H1 (cell line): ENCODE data around the gene CLCC1.

Source experiments
- POLR2A ChIP-seq, 2 experiments: IDR thresholded peaks; 1 replicate in 1 of 2; 2 replicates in 1 of 2; pipeline ENCODE4 v1.6.1; 2011; ENCODE audit warnings: low read depth in 2 of 2, low read length in 2 of 2, mild to moderate bottlenecking in 2 of 2; ENCODE audit errors: control extremely low read depth in 1 of 2
- SIN3A ChIP-seq, 2 experiments: IDR thresholded peaks in 1 of 2; conservative IDR thresholded peaks in 1 of 2; 2 replicates each; pipeline ENCODE4 v1.6.1; 2011 to 2012; ENCODE audit warnings: low read length in 2 of 2, improper control_type of control experiment in 1 of 2, low read depth in 1 of 2, mild to moderate bottlenecking in 1 of 2
- TAF1 ChIP-seq: IDR thresholded peaks from 2 replicates; pipeline ENCODE4 v1.6.1; 2011; ENCODE audit warnings: mild to moderate bottlenecking, low read depth, low read length
- TF ChIP-seq, protein P1 (sequence below): IDR thresholded peaks from 2 replicates; pipeline ENCODE4 v1.6.1; 2012; ENCODE audit warnings: inconsistent platforms

DNA sequence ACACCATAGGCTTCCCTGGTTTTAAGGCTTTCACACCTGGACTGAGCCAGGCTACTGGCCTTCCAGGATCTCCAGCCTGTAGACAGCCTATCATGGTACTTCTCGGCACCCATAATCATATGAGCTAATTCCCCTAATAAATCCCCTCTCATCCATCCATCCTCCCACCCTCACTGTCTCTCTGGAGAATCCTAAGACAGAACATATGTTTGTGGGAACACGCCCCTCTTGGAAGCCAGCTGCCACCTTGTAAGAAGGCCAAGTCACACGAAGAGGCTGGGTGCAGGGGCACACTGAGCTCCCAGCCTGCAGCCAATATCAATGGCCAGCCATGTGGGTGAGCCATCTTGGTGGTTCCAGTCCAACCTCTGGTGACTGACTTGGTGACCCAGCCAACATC is 7.4 kb downstream of the CLCC1 start:
- TF ChIP-seq TAF1 (no peak), SIN3A (conservative IDR thresholded peaks at IDR 0.05 in 1 of 2, IDR thresholded peaks at IDR 0.05 in 1 of 2; ENCODE audit: low read depth in 1 of 2, low read length in 2 of 2) (no peak), POLR2A (IDR thresholded peaks at IDR 0.05; ENCODE audit: control extremely low read depth in 1 of 2, low read depth in 2 of 2, low read length in 2 of 2) (no peak)
- TF ChIP-seq, protein P1, sequence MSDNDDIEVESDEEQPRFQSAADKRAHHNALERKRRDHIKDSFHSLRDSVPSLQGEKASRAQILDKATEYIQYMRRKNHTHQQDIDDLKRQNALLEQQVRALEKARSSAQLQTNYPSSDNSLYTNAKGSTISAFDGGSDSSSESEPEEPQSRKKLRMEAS = no peak
